HG03521 (cell line): ENCODE data around the gene TOP2B.

Experiments
- ATAC-seq: cut with Tn5 transposase; IDR thresholded peaks from one replicate; pipeline ENCODE4 v1.9.1; 2021; ENCODE audit warnings: mild to moderate bottlenecking, moderate library complexity; ENCODE audit not compliant: unreplicated experiment

The TOP2B gene

GRCh38 chr3:25585361-25586166 lies 79.1 kb downstream of the TOP2B start:
- no peak for ATAC-seq

- no peak for ATAC-seq
These were observed 80.5 kb downstream of the TOP2B start for GRCh38 chr3:25584011-25584789.

- no peak for ATAC-seq
These were observed 81.4 kb downstream of the TOP2B start for GRCh38 chr3:25583343-25583742.

- ATAC-seq = no peak
These were observed 82.5 kb downstream of the TOP2B start for GRCh38 chr3:25582242-25582641.

- no peak for ATAC-seq
These were observed 82.9 kb downstream of the TOP2B start for GRCh38 chr3:25581823-25582222.

- no peak for ATAC-seq
These were observed 83.4 kb downstream of the TOP2B start for GRCh38 chr3:25581335-25581734.

DNA sequence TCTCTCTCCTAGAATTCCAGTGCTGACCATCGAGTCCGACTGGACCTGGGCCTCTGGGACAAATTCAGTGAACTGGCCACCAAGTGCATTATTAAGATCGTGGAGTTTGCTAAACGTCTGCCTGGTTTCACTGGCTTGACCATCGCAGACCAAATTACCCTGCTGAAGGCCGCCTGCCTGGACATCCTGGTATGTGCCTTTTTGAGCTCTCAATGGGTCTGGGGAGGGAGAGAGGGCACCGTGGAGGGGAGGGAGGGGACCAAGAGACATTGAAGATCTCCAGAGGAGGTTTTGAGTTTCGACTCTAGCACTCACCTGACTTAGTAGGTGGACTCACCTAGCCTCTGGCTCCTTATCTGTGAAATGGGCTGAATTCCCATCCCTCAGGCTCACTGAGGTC lies 84.2 kb downstream of the TOP2B start:
- no peak for ATAC-seq

- no peak for ATAC-seq
These were observed 86.6 kb downstream of the TOP2B start for GRCh38 chr3:25578059-25578458.

- ATAC-seq = no peak
These were observed 87.8 kb downstream of the TOP2B start for GRCh38 chr3:25576831-25577454.

GRCh38 chr3:25576146-25576545 lies 88.6 kb downstream of the TOP2B start:
- ATAC-seq = no peak

DNA sequence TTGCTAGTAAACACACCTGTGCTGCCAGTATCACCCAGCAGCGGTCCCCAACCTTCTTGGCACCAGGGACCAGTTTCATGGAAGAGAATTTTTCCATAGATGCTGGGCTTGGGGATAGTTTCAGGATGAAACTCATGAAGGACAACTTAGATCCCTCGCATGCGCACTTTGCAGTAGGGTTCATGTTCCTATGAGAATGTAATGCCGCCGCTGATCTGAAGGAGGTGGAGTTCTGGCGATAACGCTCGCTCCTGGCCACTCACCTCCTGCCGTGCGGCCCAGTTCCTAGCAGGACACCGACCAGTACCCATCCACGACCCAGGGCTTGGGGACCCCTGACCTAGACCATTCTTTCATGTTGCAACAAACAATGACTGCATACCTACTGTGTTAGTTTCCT lies 89.7 kb downstream of the TOP2B start:
- ATAC-seq = no peak

DNA sequence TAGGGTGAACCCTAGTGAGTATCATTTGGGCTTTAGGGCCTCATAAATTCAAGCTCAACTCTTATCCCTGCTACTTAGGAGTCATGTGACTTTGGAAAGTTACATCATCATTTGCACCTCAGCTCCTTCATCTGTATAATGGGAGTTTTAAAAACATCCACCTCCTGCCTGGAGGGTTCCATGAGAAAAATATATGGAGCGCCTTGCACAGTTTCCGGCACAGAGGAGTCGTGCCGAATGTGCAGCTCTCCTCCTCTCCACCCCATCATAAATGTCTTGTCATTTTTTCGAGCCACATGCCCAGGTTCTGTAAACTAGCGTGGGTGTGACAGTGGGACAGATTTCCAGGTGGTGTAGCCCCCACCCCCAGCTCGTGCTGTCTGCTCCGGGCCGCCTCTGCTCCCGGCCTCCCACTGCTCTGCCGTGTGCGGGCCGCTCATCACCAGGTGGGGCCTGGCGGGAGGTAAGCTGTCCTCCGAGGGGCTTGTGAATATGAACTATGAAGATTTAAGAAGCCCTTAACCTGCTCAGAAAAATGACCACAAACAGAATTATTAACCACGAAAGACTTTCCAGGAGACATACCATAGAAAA lies 90.4 kb downstream of the TOP2B start:
- ATAC-seq = no peak

DNA sequence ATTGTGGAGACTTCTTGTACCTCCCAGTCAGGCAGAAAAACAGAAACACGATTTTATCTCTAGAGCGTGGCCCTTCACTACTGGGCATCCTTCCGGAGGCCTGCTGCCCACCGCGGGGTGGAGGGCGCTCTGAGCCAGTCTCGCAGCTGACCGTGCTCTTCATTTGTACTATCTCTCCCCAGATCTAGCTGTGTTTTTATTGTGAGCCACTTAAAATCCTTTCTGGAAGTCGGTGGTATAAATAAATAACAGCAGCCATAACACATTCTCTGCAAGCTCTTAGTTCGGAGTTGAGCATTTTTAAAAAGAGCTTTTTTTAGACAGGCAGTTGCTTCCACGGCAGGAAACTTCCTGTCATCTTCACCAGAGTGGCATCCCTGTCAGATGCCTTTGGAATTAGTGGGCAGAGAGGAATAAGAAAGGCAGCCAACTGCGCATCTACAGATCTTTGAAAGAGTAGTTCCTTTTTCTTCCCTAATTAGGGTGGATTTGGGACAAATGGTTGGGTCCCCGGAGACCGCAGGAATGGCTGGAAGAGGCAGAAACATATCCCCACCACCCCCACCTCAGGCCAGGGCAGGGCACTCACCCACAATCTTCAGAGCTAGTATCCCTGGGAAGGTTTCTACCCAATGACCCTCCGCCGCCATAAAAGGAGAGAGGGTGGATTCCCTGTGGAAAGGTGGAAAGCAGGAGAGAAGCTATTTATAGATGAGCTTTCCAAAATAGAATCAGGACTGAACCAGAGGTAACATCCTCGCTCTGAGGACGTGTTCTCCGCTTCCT lies 91.1 kb downstream of the TOP2B start:
- no peak for ATAC-seq

GRCh38 chr3:25572919-25573385 lies 91.8 kb downstream of the TOP2B start:
- ATAC-seq = no peak

DNA sequence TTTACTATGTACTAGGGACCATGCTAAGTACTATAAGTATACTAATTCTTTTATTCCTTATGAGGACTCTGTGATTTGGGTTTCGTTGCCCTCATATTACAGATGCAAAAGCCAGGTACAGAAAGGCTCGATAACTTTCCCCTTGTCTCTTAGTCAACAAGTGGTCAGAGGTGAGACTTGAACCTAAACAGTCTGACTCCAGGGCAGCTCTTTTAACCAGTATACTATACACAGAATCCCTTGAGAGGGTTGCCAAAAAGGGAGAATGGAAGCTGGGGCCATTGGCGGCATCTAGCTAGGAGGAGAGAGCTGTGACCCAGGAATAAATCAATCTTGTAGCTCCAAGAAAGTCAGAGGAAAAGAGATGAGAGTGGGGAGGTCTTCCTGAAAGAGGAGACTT lies 92.4 kb downstream of the TOP2B start:
- ATAC-seq = no peak

- no peak for ATAC-seq
These were observed 93.4 kb downstream of the TOP2B start for GRCh38 chr3:25571285-25571684.

GRCh38 chr3:25568525-25569078 lies 96.1 kb downstream of the TOP2B start:
- ATAC-seq = no peak

GRCh38 chr3:25567806-25568524 lies 96.7 kb downstream of the TOP2B start:
- no peak for ATAC-seq

GRCh38 chr3:25567388-25567787 lies 97.3 kb downstream of the TOP2B start:
- ATAC-seq = no peak
